ENCODE measurements around the gene TCIRG1. TPM values are rescaled to one million over a fixed set of nuclear protein-coding genes. Genes with fewer than 3 reads are reported as not detected.
A peak's percentile ranks its signal among the peaks of the same experiment; 100 is the strongest.

The TCIRG1 gene
- total and polyA plus RNA-seq, 2 of the 13 experiments (the other 11 are each of a cell fraction or from before 2014, with no cell fraction given), result 48.0 to 69.6 TPM

GRCh38 chr11:68013611-68014156 lies 25.1 kb upstream of the TCIRG1 start (continued):
- TF ChIP-seq, protein P1, sequence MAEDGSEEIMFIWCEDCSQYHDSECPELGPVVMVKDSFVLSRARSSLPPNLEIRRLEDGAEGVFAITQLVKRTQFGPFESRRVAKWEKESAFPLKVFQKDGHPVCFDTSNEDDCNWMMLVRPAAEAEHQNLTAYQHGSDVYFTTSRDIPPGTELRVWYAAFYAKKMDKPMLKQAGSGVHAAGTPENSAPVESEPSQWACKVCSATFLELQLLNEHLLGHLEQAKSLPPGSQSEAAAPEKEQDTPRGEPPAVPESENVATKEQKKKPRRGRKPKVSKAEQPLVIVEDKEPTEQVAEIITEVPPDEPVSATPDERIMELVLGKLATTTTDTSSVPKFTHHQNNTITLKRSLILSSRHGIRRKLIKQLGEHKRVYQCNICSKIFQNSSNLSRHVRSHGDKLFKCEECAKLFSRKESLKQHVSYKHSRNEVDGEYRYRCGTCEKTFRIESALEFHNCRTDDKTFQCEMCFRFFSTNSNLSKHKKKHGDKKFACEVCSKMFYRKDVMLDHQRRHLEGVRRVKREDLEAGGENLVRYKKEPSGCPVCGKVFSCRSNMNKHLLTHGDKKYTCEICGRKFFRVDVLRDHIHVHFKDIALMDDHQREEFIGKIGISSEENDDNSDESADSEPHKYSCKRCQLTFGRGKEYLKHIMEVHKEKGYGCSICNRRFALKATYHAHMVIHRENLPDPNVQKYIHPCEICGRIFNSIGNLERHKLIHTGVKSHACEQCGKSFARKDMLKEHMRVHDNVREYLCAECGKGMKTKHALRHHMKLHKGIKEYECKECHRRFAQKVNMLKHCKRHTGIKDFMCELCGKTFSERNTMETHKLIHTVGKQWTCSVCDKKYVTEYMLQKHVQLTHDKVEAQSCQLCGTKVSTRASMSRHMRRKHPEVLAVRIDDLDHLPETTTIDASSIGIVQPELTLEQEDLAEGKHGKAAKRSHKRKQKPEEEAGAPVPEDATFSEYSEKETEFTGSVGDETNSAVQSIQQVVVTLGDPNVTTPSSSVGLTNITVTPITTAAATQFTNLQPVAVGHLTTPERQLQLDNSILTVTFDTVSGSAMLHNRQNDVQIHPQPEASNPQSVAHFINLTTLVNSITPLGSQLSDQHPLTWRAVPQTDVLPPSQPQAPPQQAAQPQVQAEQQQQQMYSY (CRISPR knock-in tag; IDR thresholded peaks at IDR 0.05), result no peak
- no peak for TF ChIP-seq ZNF556 (CRISPR knock-in tag; IDR thresholded peaks at IDR 0.05; ENCODE audit: borderline replicate concordance)
- TF ChIP-seq ZBTB3 (CRISPR knock-in tag; IDR thresholded peaks at IDR 0.05; ENCODE audit: borderline replicate concordance, low read depth), result no peak
- TF ChIP-seq ZNF891 (CRISPR knock-in tag; IDR thresholded peaks at IDR 0.05), result peak; percentile 30; the same call in 1 of the 2 replicates
- no peak for TF ChIP-seq JARID2 (CRISPR knock-in tag; IDR thresholded peaks at IDR 0.05; ENCODE audit: insufficient replicate concordance)
- no peak for TF ChIP-seq ZFP37 (CRISPR knock-in tag; IDR thresholded peaks at IDR 0.05; ENCODE audit: borderline replicate concordance)
- no peak for TF ChIP-seq ZNF251 (CRISPR knock-in tag; IDR thresholded peaks at IDR 0.05)
- TF ChIP-seq ZMYM3 (CRISPR knock-in tag; IDR thresholded peaks at IDR 0.05), result peak; percentile 93
- no peak for TF ChIP-seq ZNF326 (CRISPR knock-in tag; IDR thresholded peaks at IDR 0.05; ENCODE audit: borderline replicate concordance)
- TF ChIP-seq CREM (IDR thresholded peaks at IDR 0.05), result 0 out of 2 replicates have a peak, but pooled peaks have one; percentile 0
- no peak for TF ChIP-seq CREM (CRISPR knock-in tag; IDR thresholded peaks at IDR 0.05)
- no peak for TF ChIP-seq SIN3A (IDR thresholded peaks at IDR 0.05; ENCODE audit: borderline replicate concordance, low read depth, low read length)
- no peak for TF ChIP-seq GMEB1 (CRISPR knock-in tag; IDR thresholded peaks at IDR 0.05; ENCODE audit: borderline replicate concordance)
- no peak for TF ChIP-seq ZNF362 (CRISPR knock-in tag; IDR thresholded peaks at IDR 0.05; ENCODE audit: borderline replicate concordance)
- TF ChIP-seq ZNF350 (CRISPR knock-in tag; IDR thresholded peaks at IDR 0.05; ENCODE audit: borderline replicate concordance, low read depth), result peak; percentile 18; the same call in 1 of the 2 replicates
- no peak for TF ChIP-seq MAF1 (CRISPR knock-in tag; IDR thresholded peaks at IDR 0.05; ENCODE audit: borderline replicate concordance)
- no peak for TF ChIP-seq ZNF572 (CRISPR knock-in tag; IDR thresholded peaks at IDR 0.05)
- TF ChIP-seq PRMT3 (CRISPR knock-in tag; IDR thresholded peaks at IDR 0.05; ENCODE audit: borderline replicate concordance, low read depth), result 0 out of 2 replicates have a peak, but pooled peaks have one; percentile 14
- TF ChIP-seq NR2F2 (IDR thresholded peaks at IDR 0.05; ENCODE audit: borderline replicate concordance, low read depth), result 0 out of 2 replicates have a peak, but pooled peaks have one; percentile 6
- no peak for TF ChIP-seq ZNF33A (CRISPR knock-in tag; IDR thresholded peaks at IDR 0.05; ENCODE audit: borderline replicate concordance)
- no peak for TF ChIP-seq SATB2 (CRISPR knock-in tag; IDR thresholded peaks at IDR 0.05)
- TF ChIP-seq ZMYM4 (CRISPR knock-in tag; IDR thresholded peaks at IDR 0.05), result no peak
- no peak for TF ChIP-seq ZNF547 (CRISPR knock-in tag; IDR thresholded peaks at IDR 0.05)
- no peak for TF ChIP-seq PLSCR1 (CRISPR knock-in tag; IDR thresholded peaks at IDR 0.05; ENCODE audit: borderline replicate concordance)

All from HepG2 (cell line).